ENCODE measurements around the gene RYR3.

- TF ChIP-seq EZH2phosphoT487 (IDR thresholded peaks at IDR 0.05; ENCODE audit: borderline replicate concordance): no peak
- TF ChIP-seq CTCF (conservative IDR thresholded peaks at IDR 0.05; ENCODE audit: low read length): no peak
Measured at GRCh38 chr15:33746203-33746602, 435.4 kb downstream of the RYR3 start.
